Hematopoietic multipotent progenitor cell treated with erythropoietin and hydrocortisone succinate and interleukin-3 and kit ligand, for 4 days (in vitro differentiated cells): ENCODE data around the gene FAM13A.
"Not testable (repeated sequence)": the region's sequence is repeated elsewhere in the genome, so short reads cannot be mapped to it uniquely, and the experiment has no call there.

Experiments used
- DNase-seq: peaks from one replicate; pipeline ENCODE4 v3.0.0-alpha.2; 2015

The FAM13A gene

GRCh38 chr4:89039730-89040338 is 17.2 kb downstream of the FAM13A start:
- no peak for DNase-seq

GRCh38 chr4:89036535-89036934 is 20.4 kb downstream of the FAM13A start:
- DNase-seq: no peak

- no peak for DNase-seq
Measured at GRCh38 chr4:89031272-89031671, 25.7 kb downstream of the FAM13A start.

GRCh38 chr4:89029591-89029990 is 27.4 kb downstream of the FAM13A start:
- no peak for DNase-seq

- no peak for DNase-seq
Measured at GRCh38 chr4:89026542-89026941, 30.4 kb downstream of the FAM13A start.

- DNase-seq: peak; percentile 91
Measured at GRCh38 chr4:89024051-89024675, 32.8 kb downstream of the FAM13A start.

- no peak for DNase-seq
Measured at GRCh38 chr4:89023140-89023539, 33.8 kb downstream of the FAM13A start.

- DNase-seq: no peak
Measured at GRCh38 chr4:89022426-89023128, 34.4 kb downstream of the FAM13A start.

GRCh38 chr4:89021684-89022083 is 35.3 kb downstream of the FAM13A start:
- DNase-seq: no peak

GRCh38 chr4:89021062-89021461 is 35.9 kb downstream of the FAM13A start:
- no peak for DNase-seq

- DNase-seq: not testable (repeated sequence)
Measured at GRCh38 chr4:89014897-89015296, 42.1 kb downstream of the FAM13A start.

GRCh38 chr4:89009761-89010369 is 47.1 kb downstream of the FAM13A start:
- peak; percentile 62 for DNase-seq

- DNase-seq: peak; percentile 15
Measured at GRCh38 chr4:89009115-89009514, 47.9 kb downstream of the FAM13A start.

GRCh38 chr4:89008166-89008565 is 48.8 kb downstream of the FAM13A start:
- DNase-seq: peak; percentile 12

- DNase-seq: no peak
Measured at GRCh38 chr4:89007338-89007939, 49.5 kb downstream of the FAM13A start.

- no peak for DNase-seq
Measured at GRCh38 chr4:89006307-89006706, 50.7 kb downstream of the FAM13A start.

- not testable (repeated sequence) for DNase-seq
Measured at GRCh38 chr4:89005066-89005465, 51.9 kb downstream of the FAM13A start.

GRCh38 chr4:89001647-89002445 is 55.1 kb downstream of the FAM13A start:
- DNase-seq: peak; percentile 39

GRCh38 chr4:89000844-89001360 is 56.1 kb downstream of the FAM13A start:
- DNase-seq: peak; percentile 47

GRCh38 chr4:89000382-89000781 is 56.6 kb downstream of the FAM13A start:
- DNase-seq: no peak

- no peak for DNase-seq
Measured at GRCh38 chr4:88999392-88999930, 57.5 kb downstream of the FAM13A start.

- DNase-seq: no peak
Measured at GRCh38 chr4:88998891-88999290, 58.1 kb downstream of the FAM13A start.
